Stimulated activated CD8-positive, alpha-beta memory T cell treated with anti-CD3 and anti-CD28 coated beads, Interleukin-4, amount 100 ng/mL, for 24 hours (primary cell): Measurements from ENCODE around the gene MINDY1.

Experiments
- DNase-seq: peaks from one replicate; pipeline ENCODE4 v3.0.0-alpha.2; 2020; ENCODE audit warnings: low read depth

The MINDY1 gene

GRCh38 chr1:151011154-151011850, 4.6 kb upstream of the MINDY1 start:
- no peak for DNase-seq

GRCh38 chr1:151010346-151010726, 3.6 kb upstream of the MINDY1 start:
- no peak for DNase-seq

- DNase-seq, result no peak
Observed at GRCh38 chr1:151009674-151010345, 3.1 kb upstream of the MINDY1 start.

- no peak for DNase-seq
Observed at GRCh38 chr1:151009206-151009587, 2.5 kb upstream of the MINDY1 start.

GRCh38 chr1:151008244-151009205, 1.8 kb upstream of the MINDY1 start, which contains the start of gene PRUNE1:
PRUNE1 (plus strand) TSS chr1:151008449; CDS start chr1:151008633, 184 bp downstream.
- peak; percentile 93 for DNase-seq

- DNase-seq, result no peak
Observed at GRCh38 chr1:151007853-151008243, 1.1 kb upstream of the MINDY1 start.

GRCh38 chr1:151005729-151006319, 878 bp downstream of the MINDY1 start:
- no peak for DNase-seq

GRCh38 chr1:151003180-151003579, 3.5 kb downstream of the MINDY1 start:
- no peak for DNase-seq

GRCh38 chr1:151002611-151003010, 4.1 kb downstream of the MINDY1 start:
- DNase-seq, result no peak

- DNase-seq, result no peak
Observed at GRCh38 chr1:151002051-151002450, 4.7 kb downstream of the MINDY1 start.

- DNase-seq, result no peak
Observed at GRCh38 chr1:151001602-151002001, 5.1 kb downstream of the MINDY1 start.

- no peak for DNase-seq
Observed at GRCh38 chr1:151000408-151000807, 6.3 kb downstream of the MINDY1 start.

GRCh38 chr1:150999926-151000325, 6.8 kb downstream of the MINDY1 start:
- DNase-seq, result no peak

GRCh38 chr1:150999051-150999674, 7.5 kb downstream of the MINDY1 start:
- DNase-seq, result no peak

GRCh38 chr1:150997949-150998348, 8.8 kb downstream of the MINDY1 start:
- DNase-seq, result no peak

GRCh38 chr1:150997126-150997872, 9.4 kb downstream of the MINDY1 start:
- DNase-seq, result no peak

GRCh38 chr1:150995896-150996295, 10.8 kb downstream of the MINDY1 start:
- DNase-seq, result no peak

- no peak for DNase-seq
Observed at GRCh38 chr1:150995460-150995859, 11.2 kb downstream of the MINDY1 start.

- DNase-seq, result no peak
Observed at GRCh38 chr1:150994248-150994647, 12.5 kb downstream of the MINDY1 start.

GRCh38 chr1:150992626-150993025, 14.1 kb downstream of the MINDY1 start:
- DNase-seq, result no peak

GRCh38 chr1:150987924-150988323, 18.8 kb downstream of the MINDY1 start:
- no peak for DNase-seq
